ENCODE data around the gene CARMIL1.
"Not testable (repeated sequence)": the region's sequence is repeated elsewhere in the genome, so short reads cannot be mapped to it uniquely, and the experiment has no call there.

Gene CARMIL1

GRCh38 chr6:25371037-25371347, 91.8 kb downstream of the CARMIL1 start:
- DNase-seq = no peak

DNA sequence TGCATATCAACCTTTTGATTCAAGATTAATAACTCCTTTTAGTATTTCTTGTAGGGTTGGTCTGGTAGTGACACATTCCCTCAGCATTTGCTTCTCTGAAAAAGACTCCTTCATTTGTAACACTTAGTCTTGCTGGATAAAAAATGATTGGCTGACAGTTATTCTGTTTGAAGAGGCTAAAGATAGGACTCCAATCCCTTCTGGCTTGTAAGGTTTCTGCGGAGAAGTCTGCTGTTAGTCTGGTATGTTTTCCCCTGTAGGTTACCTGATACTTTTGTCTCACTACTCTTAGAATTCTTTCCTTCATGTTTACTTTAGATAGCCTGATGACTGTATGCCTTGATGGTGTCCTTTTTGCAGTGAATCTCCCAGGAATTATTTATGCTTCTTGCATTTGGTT, 96.0 kb downstream of the CARMIL1 start:
- DNase-seq = no peak

GRCh38 chr6:25377664-25378063, 98.5 kb downstream of the CARMIL1 start:
- no peak for DNase-seq

- DNase-seq = no peak
These were observed 101.9 kb downstream of the CARMIL1 start for GRCh38 chr6:25381077-25381476.

DNA sequence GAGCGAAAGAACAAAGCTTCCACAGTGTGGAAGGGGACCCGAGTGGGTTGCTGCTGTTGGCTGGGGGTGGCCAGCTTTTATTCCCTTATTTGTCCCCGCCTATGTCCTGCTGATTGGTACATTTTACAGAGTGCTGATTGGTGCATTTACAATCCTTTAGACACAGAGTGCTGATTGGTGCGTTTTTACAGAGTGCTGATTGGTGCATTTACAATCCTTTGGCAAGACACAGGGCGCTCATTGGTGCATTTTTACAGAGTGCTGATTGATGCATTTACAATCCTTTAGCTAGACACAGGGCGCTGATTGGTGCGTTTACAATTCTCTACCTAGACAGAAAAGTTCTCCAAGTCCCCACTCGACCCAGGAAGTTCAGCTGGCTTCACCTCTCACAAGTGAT, 103.3 kb downstream of the CARMIL1 start:
- DNase-seq = not testable (repeated sequence)

GRCh38 chr6:25384234-25384633, 105.1 kb downstream of the CARMIL1 start:
- no peak for DNase-seq

DNA sequence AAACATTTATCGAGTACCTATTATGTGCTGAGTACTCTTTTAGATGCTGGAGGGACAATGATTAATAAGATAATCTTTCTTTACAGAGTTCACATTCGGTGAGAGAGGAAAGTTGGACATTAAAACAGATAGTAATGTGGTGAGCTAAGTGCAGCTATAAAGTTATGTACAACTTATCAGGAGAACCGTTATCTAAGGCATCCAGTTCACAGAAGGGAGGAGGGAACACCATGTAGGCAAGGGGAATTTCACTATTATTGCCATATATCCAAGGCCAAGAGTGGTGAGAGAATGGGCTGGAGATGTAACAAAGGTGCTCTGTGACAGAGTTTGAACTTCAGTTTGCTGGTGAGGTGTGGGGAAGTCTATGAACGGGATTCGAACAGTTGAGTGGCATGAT, 105.8 kb downstream of the CARMIL1 start:
- no peak for DNase-seq

DNA sequence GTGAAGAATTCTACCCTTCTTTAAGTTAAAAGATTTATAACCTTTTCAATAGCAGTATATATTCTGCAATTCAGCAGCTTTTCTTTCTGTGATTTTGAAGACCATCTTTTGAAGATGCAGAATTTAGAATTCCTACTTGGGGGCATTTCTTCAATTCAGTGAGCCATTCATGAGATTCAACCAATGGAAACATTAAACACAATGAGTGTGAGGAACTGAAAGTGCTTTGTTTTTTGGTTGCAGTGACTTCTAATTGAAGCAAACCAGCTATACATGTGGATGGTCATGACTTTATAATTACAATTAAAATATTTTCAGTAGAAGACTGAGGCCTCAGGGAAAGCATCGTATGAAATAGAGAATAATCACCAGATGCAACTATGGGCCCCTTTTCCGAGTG, 108.3 kb downstream of the CARMIL1 start:
- DNase-seq = no peak

- DNase-seq = no peak
These were observed 108.7 kb downstream of the CARMIL1 start for GRCh38 chr6:25387911-25388310.

DNA sequence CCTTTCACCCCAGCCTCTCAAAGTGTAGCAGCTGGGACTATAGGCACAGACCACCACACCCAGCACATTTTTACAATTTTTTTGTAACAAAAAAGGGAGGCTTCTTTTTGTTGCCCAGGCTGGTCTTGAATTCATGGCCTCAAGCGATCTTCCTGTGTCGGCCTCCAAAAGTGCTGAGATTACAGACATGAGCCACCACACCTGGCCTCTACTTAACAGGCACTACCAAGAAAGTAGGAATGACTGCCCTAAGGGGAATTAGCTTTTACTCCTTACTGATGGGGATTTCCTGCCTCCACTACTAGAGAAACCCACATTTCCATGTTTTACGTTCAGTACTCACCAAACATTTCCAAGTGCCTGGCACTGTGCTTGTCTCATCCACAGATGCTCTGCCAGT, 109.6 kb downstream of the CARMIL1 start:
- no peak for DNase-seq

GRCh38 chr6:25389471-25389870, 110.3 kb downstream of the CARMIL1 start:
- no peak for DNase-seq

- no peak for DNase-seq
These were observed 113.2 kb downstream of the CARMIL1 start for GRCh38 chr6:25392372-25392771.

DNA sequence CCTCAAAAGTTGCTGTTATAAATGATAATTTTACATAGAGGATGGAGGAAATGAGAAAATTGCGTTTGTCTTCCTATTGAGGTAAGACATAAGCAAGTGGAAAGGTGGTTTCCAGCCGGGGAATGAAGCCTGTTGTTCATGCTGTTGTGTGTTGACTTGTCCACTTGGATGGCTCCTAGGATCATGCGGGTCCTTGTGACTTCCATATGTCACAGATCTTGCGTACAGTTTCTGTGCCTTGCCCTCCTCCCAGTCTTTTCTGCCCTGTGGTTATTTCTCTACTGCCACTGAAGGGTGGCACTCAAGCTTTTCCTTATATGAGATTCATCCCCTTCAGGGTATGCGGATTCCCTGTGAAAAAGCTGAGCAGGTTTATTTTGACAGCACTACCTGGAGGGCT, 116.6 kb downstream of the CARMIL1 start:
- no peak for DNase-seq

- no peak for DNase-seq
These were observed 118.2 kb downstream of the CARMIL1 start for GRCh38 chr6:25397406-25397805.

DNA sequence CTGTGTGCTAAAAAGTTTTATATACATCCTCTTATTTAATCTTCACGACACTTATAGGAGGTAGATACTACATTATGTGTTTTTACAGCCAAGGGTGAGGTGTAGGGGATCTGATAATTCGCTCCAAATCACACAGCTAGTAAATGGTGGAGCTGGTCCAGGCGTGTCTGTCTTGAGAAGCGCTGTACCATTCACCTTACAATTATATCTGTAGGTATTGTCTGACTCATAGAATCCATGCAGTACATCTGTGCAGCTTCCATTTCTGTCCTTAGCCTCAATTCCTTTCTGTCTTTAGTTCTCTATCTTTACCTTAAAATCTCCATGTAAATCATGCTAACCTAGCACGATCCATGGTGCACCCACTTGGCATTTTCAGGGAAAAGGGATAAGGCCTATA, 120.7 kb downstream of the CARMIL1 start:
- DNase-seq = no peak

- no peak for DNase-seq
These were observed 122.5 kb downstream of the CARMIL1 start for GRCh38 chr6:25401711-25402110.

GRCh38 chr6:25402125-25402524, 123.0 kb downstream of the CARMIL1 start:
- no peak for DNase-seq

- no peak for DNase-seq
These were observed 124.0 kb downstream of the CARMIL1 start for GRCh38 chr6:25403150-25403549.

DNA sequence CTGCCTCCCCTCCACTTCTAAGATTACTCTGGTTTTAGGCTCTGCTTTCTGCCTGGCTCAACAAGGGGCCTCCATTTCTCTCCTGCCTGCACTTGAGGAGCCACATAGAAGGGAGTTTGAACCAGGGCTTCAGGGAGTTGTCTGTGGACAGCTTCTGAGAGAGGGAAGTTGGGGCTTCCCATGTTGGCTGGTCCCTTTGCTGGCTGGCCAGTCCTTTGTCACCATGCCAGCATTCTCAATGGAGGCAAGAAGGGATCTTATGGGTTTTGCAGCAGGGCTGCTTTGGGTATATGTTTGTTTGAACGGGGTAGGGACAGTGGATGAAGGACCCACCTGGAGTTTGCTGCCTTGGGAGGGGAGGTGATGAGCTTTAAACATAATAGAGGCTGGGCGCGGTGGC, 124.9 kb downstream of the CARMIL1 start:
- no peak for DNase-seq

DNA sequence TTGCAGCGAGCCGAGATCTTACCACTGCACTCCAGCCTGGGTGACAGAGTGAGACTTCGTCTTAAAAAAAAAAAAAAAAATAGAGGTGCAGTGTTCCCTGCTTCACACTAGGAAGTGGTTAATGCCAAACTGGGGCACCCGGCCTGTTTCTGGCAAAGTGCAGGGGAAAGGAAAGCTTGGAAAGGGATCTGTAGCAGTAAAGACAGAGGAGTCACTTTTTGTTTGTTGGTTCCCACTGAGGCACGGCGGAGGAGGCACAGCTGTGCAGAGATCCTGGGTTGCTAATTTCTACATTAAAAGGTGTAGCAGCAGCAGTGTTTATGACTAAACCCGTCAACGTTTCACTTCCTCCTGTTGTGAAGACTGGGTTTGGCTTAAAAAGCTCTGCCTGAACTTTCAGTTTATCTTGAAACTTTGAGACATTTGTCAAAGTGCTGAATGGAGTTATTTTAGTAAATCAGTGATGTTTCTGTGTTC, 125.6 kb downstream of the CARMIL1 start:
- DNase-seq = no peak

DNA sequence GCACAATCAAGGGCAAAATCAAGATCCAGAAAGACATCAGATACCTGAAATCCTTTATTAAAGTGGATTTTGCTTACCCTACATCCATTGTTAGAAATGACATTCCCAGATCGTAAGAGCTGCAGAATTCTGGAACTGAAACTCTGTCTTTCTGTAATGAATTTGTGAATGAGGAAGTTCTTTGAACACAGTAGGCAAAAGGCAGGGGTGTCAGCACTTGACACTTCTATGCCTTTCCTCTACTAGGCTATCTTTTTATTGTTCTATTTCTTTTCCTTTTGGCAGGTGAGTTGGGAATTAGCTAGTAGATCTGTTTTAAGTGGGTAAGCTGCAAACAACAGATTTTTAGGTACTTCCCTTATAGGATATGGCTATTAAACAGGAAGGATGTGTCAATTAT, 126.3 kb downstream of the CARMIL1 start:
- no peak for DNase-seq

- no peak for DNase-seq
These were observed 128.3 kb downstream of the CARMIL1 start for GRCh38 chr6:25407431-25407830.

DNA sequence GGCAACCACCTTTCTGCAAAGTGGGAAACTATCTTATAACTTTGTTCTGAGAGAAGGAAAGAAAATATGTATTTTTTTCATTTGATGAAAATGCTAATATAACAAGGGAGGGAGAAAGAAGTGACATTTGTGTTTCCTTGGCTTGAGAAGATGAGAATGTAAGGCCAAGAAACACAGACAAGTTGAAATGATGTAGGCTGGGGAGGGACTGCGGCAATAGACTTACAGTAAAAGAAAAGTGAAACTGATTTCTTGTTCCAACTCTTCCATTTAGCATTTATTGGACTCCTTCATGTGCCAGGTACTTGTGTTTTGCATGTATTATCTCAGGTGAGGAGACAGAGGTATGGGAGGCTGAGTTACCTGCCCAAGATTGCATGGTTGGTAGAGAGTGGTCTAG, 130.9 kb downstream of the CARMIL1 start:
- no peak for DNase-seq

DNA sequence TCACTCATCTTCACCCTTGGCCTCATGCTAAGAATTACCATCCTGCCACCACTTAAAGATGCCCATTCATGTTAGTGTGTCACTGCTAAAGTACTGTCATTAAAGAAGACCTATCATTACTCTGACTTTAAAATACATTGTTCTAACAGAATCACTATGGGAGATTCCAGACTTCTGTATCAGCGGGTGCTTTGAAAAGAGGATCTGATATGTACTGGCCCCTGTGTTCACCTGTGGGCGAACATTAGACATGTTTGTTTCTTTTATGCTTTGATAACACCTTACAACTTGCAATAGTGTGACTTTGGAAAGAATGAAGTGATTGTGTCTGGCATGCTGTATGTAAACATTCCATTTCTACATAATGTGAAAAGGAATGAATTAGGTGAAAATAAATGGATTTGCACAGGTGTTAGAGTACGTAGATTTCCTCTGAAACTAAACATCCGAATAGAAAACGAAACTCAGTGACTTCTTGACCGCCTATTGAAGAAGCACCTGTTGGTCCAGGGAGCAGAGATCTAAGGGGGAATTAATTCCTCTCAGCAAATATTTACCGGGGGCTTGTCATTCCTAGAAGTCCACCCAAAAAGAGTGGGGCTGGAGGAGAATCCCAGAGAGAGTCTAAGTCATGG, 132.3 kb downstream of the CARMIL1 start:
- DNase-seq = no peak

DNA sequence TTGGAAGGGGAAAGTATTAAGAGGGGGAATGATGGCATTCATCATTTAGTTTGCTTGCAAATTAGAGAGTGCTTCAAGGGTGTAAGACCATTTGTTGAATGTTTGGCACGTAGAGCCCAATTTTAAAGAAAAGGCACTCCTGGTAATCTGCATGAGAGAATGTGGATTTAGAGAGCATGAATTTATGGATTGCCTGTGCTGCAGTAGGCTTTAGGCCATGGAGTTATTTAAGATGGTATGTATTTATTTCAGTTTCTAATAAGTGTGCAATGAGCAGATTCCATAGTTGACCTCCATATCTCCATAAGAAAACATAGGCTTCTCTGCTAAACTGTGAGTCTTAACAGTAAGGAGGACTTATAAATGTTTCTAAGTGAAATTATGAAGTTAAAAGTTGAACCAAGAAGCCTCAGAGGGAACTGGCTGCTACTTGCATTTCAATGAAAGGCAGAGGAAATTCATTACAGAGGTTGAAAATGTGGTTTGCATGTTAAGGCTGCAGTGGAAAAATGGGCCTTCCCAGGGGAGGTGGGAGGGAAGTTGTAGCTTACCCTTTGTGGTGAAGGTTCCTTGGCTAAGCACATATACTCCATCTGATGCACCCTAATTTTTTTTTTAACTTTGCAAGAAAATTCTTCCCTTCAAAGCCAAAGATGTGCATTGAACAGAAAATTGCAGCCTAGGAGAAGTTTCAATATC, 134.2 kb downstream of the CARMIL1 start:
- DNase-seq = no peak
